HCT116 (cell line): ENCODE results near the gene PEX11A. TPM values are rescaled to one million over a fixed set of nuclear protein-coding genes. Genes with fewer than 3 reads are reported as not detected.

ENCODE experiments used
- ATAC-seq: fragments of 200-7000 bp; cut with Tn5 transposase; 2 replicates; pipeline ENCODE4 v1.9.1; 2020; ENCODE audit warnings: mild to moderate bottlenecking, moderate library complexity
- BruUV-seq: library from RNA; stranded (reverse); fragments of 400-500 nt; replicated peaks from 2 replicates; lab custom pipeline; 2021; lab: Mats Ljungman, UMichigan
- CTCF ChIA-PET: fragments of 300-600 bp; sonication (Branson Sonifier 250); formaldehyde crosslinking; loops from one replicate; lab custom pipeline; 2021; ENCODE audit warnings: antibody characterized with exemption; lab: Charles Lee
- POLR2A ChIA-PET: fragments of 300-600, 350-600 bp; sonication (Branson Sonifier 250); formaldehyde crosslinking; loops from one replicate; lab custom pipeline; 2021; ENCODE audit warnings: antibody characterized with exemption; lab: Charles Lee
- RAD21 ChIA-PET, 2 experiments: fragments of 300-600 bp; sonication (Branson Sonifier 250); formaldehyde crosslinking; loops; one replicate each; lab custom pipeline; 2023; ENCODE audit warnings: low total read pairs in 2 of 2; ENCODE audit not compliant: uncharacterized antibody in 2 of 2, unreplicated experiment in 2 of 2, low non-redundant PET in 1 of 2; lab: Charles Lee
- DNase-seq: peaks from one replicate; pipeline ENCODE4 v3.0.0-alpha.2; 2010; ENCODE audit warnings: low read depth, low spot score
- H2AFZ ChIP-seq: fragments of 200-600 bp; shearing (Covaris generic), sonication (generic); 2 replicates; pipeline ENCODE4 v1.6.1; 2017; ENCODE audit warnings: low read depth, mixed run types, mixed read lengths, antibody characterized with exemption, low read length; ENCODE audit not compliant: poor library complexity, severe bottlenecking
- H3K27ac ChIP-seq: 2 replicates; pipeline ENCODE4 v1.5.1; 2012; ENCODE audit warnings: low read depth, low read length
- H3K27me3 ChIP-seq: fragments of 200-600 bp; sonication (generic); 2 replicates; pipeline ENCODE4 v1.6.1; 2016; ENCODE audit warnings: mixed run types, low read length, mixed read lengths; ENCODE audit not compliant: insufficient read depth
- H3K36me3 ChIP-seq, 2 experiments: fragments of 200-500 bp in 1 of 2; fragments of 200-600 bp in 1 of 2; sonication (Bioruptor generic) in 1 of 2; sonication (generic) in 1 of 2; 2 replicates each; pipeline versions ENCODE4 v1.5.1 to v1.6.1; 2014 to 2016; ENCODE audit warnings: low read length in 2 of 2, inconsistent platforms in 1 of 2, mixed read lengths in 1 of 2, mixed run types in 1 of 2; ENCODE audit not compliant: insufficient read depth in 2 of 2, control insufficient read depth in 1 of 2
- H3K4me1 ChIP-seq, 2 experiments: fragments of 200-600 bp in 1 of 2; sonication (generic) in 1 of 2; 2 replicates each; pipeline versions ENCODE4 v1.5.1 to v1.6.1; 2012 to 2017; ENCODE audit warnings: low read length in 2 of 2, inconsistent platforms in 1 of 2, mild to moderate bottlenecking in 1 of 2, mixed read lengths in 1 of 2, mixed run types in 1 of 2, moderate library complexity in 1 of 2; ENCODE audit not compliant: insufficient read depth in 2 of 2, control insufficient read depth in 1 of 2
- H3K4me2 ChIP-seq: fragments of 200-600 bp; sonication (generic); 2 replicates; pipeline ENCODE4 v1.6.1; 2017; ENCODE audit warnings: mixed run types, low read length, mixed read lengths
- H3K4me3 ChIP-seq, 2 experiments: fragments of 200-600 bp in 1 of 2; sonication (generic) in 1 of 2; replicated peaks in 1 of 2; 2 replicates each; pipeline ENCODE4 v1.5.1; 2011 to 2016; ENCODE audit warnings: low read length in 2 of 2, control low read depth in 1 of 2, low read depth in 1 of 2, mild to moderate bottlenecking in 1 of 2, mixed read lengths in 1 of 2, mixed run types in 1 of 2
- H3K79me2 ChIP-seq: fragments of 200-600 bp; sonication (generic); 2 replicates; pipeline ENCODE4 v1.6.1; 2017; ENCODE audit warnings: mild to moderate bottlenecking, mixed run types, low read length, moderate library complexity, mixed read lengths; ENCODE audit not compliant: insufficient read depth
- H3K9ac ChIP-seq: fragments of 200-600 bp; sonication (generic); 2 replicates; pipeline ENCODE4 v1.6.1; 2016; ENCODE audit warnings: low read length, mixed read lengths
- H3K9me2 ChIP-seq: fragments of 200-600 bp; sonication (generic), shearing (Covaris generic); 2 replicates; pipeline ENCODE4 v1.6.1; 2017; ENCODE audit warnings: mixed run types, mild to moderate bottlenecking, moderate library complexity; ENCODE audit not compliant: insufficient read depth
- H3K9me3 ChIP-seq, 2 experiments: fragments of 200-500 bp in 1 of 2; fragments of 200-600 bp in 1 of 2; sonication (Bioruptor generic) in 1 of 2; sonication (generic) in 1 of 2; 2 replicates each; pipeline ENCODE4 v1.6.1; 2014 to 2017; ENCODE audit warnings: low read length in 2 of 2, mixed read lengths in 2 of 2, inconsistent platforms in 1 of 2, low read depth in 1 of 2, mild to moderate bottlenecking in 1 of 2, mixed run types in 1 of 2, moderate library complexity in 1 of 2; ENCODE audit not compliant: control insufficient read depth in 1 of 2, insufficient read depth in 1 of 2
- H4K20me1 ChIP-seq: fragments of 200-600 bp; sonication (generic), shearing (Covaris generic); 2 replicates; pipeline ENCODE4 v1.6.1; 2017; ENCODE audit warnings: mixed run types, mild to moderate bottlenecking, moderate library complexity; ENCODE audit not compliant: insufficient read depth
- ATF3 ChIP-seq: IDR thresholded peaks from 2 replicates; pipeline ENCODE4 v1.6.1; 2012
- CBX3 ChIP-seq: IDR thresholded peaks from 2 replicates; pipeline ENCODE4 v1.6.1; 2012; ENCODE audit warnings: low read depth
- CTCF ChIP-seq, 3 experiments: fragments of 200-600 bp in 1 of 3; sonication (generic) in 1 of 3; IDR thresholded peaks in 2 of 3; conservative IDR thresholded peaks in 1 of 3; 2 replicates each; pipeline ENCODE4 v1.5.1; 2012 to 2017; ENCODE audit warnings: low read depth in 2 of 3, low read length in 2 of 3, antibody characterized with exemption in 1 of 3, borderline replicate concordance in 1 of 3, control low read depth in 1 of 3, mild to moderate bottlenecking in 1 of 3, mixed read lengths in 1 of 3, mixed run types in 1 of 3, moderate library complexity in 1 of 3; ENCODE audit not compliant: insufficient read depth in 1 of 3
- ELF1 ChIP-seq: IDR thresholded peaks from 2 replicates; pipeline ENCODE4 v1.6.1; 2012; ENCODE audit warnings: low read depth, borderline replicate concordance
- EZH2phosphoT487 ChIP-seq: fragments of 200-600 bp; IDR thresholded peaks from 2 replicates; pipeline ENCODE4 v1.6.1; 2018; ENCODE audit warnings: antibody characterized with exemption, borderline replicate concordance
- JUND ChIP-seq: IDR thresholded peaks from 2 replicates; pipeline ENCODE4 v1.6.1; 2012
- POLR2AphosphoS5 ChIP-seq: IDR thresholded peaks from 2 replicates; pipeline ENCODE4 v1.6.1; 2011; ENCODE audit warnings: mild to moderate bottlenecking, low read depth, low read length, moderate library complexity
- REST ChIP-seq: IDR thresholded peaks from 2 replicates; pipeline ENCODE4 v1.6.1; 2012; ENCODE audit warnings: low read depth
- SP1 ChIP-seq: IDR thresholded peaks from 2 replicates; pipeline ENCODE4 v1.6.1; 2012; ENCODE audit warnings: low read depth
- ZBTB33 ChIP-seq: IDR thresholded peaks from 2 replicates; pipeline ENCODE4 v1.6.1; 2011; ENCODE audit warnings: mild to moderate bottlenecking, low read length, moderate library complexity; ENCODE audit not compliant: insufficient replicate concordance; ENCODE audit errors: extremely low read depth
- ZFX ChIP-seq: fragments of 450-650 bp; IDR thresholded peaks from 2 replicates; pipeline ENCODE4 v1.6.1; 2017
- ZNF274 ChIP-seq: fragments of 200-500 bp; sonication (Bioruptor generic); IDR thresholded peaks from 2 replicates; pipeline ENCODE4 v1.6.1; 2014; ENCODE audit warnings: mild to moderate bottlenecking, low read depth, low read length, inconsistent platforms
- intact Hi-C: fragments of 100-400 bp; cut with micrococcal nuclease; formaldehyde crosslinking; loops from 2 replicates; pipeline ENCODE4 v1.10.0; 2022
- total RNA-seq: library from RNA; stranded (reverse); gene quantifications from one replicate; pipeline ENCODE4 v1.2.1, GENCODE V29; 2021; ENCODE audit not compliant: unreplicated experiment

PEX11A gene
- total RNA-seq, 1 experiment from 2014 or later: 7.1 TPM

- no peak for TF ChIP-seq EZH2phosphoT487
- no peak for TF ChIP-seq ATF3
- no peak for TF ChIP-seq CBX3
Measured at GRCh38 chr15:89640245-89640644, 50.3 kb downstream of the PEX11A start (continued).

- no peaks in the 10 kb centered on the region for H3K4me1 ChIP-seq
- H2AFZ ChIP-seq: no peak overlapping the region
- H3K79me2 ChIP-seq: no peaks in the 10 kb centered on the region
- no peak for DNase-seq
- POLR2A ChIA-PET: no interaction called here
- peaks cover 15 to 20% of the 10 kb centered on the region in 2 experiments; a peak in 3 of 4 replicates for H3K36me3 ChIP-seq
- no peaks in the 10 kb centered on the region for H3K9me3 ChIP-seq
- CTCF ChIA-PET: no interaction called here
- intact Hi-C loops: no loop called here
- H3K9me2 ChIP-seq: no peaks in the 10 kb centered on the region
- no peaks in the 10 kb centered on the region for H4K20me1 ChIP-seq
- no peak overlapping the region for H3K4me3 ChIP-seq
- H3K4me2 ChIP-seq: no peak overlapping the region
- H3K27ac ChIP-seq: no peak overlapping the region
- 0 out of 2 replicates have a peak, but pooled peaks have one; percentile 6 for ATAC-seq
- H3K9ac ChIP-seq: no peak overlapping the region
- TF ChIP-seq ZBTB33 (no peak), ELF1 (no peak), ZFX (no peak), SP1 (no peak), CTCF (IDR thresholded peaks at IDR 0.05 in 2 of 3, conservative IDR thresholded peaks at IDR 0.05 in 1 of 3; ENCODE audit: borderline replicate concordance in 1 of 3, insufficient read depth in 1 of 3, low read depth in 2 of 3, low read length in 2 of 3) (no peak), REST (no peak), JUND (no peak), ZNF274 (no peak), CBX3 (no peak), POLR2AphosphoS5 (no peak)
- RAD21 ChIA-PET: no interaction called here
- no peaks in the 10 kb centered on the region for H3K27me3 ChIP-seq
- BruUV-seq: no TSS peak
Measured at GRCh38 chr15:89633585-89633984, 57.0 kb downstream of the PEX11A start.
